Measurements from ENCODE around the gene COBL. TPM values are rescaled to one million over a fixed set of nuclear protein-coding genes. Genes with fewer than 3 reads are reported as not detected.

The COBL gene
- total and polyA plus RNA-seq, 2 of the 8 experiments (the other 6 are each of a cell fraction or from before 2014, with no cell fraction given), result 13.8 to 40.4 TPM

DNA sequence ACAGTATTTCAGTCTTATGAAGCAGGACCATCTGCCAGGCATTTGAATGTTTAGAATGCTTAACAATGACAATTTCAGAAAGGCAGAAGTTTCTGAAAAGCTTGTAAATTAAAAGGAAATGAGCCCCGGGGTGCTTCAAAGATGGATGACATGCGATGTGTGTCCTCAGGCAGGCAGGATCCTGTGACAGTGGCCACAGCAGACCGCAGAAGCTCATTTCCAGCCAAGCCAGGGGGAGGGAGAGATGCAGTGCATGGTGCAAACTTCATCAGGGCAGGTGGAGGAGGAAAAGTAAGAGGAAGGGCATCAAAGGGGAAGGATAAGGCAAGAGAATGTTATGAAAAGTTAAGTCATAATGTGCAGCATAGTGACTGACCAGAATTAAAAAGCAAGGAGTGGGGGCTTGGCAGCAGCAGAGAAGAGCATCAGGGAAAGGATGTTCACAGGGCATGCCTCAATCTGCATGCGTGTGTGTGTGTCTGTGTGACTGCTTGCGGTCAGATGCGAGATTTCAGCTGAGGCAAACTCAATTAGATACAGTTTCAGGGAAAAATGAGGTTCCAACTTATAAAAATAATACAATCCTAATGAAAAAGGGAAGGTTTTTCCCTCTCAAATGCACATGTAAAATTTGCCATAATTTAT, 173.7 kb downstream of the COBL start:
- H3K18ac ChIP-seq (ENCODE audit: extremely low read depth, low read length), result no peak overlapping the region
- H3K36me3 ChIP-seq (ENCODE audit: control insufficient read depth in 2 of 4, insufficient read depth in 4 of 4, low read length in 3 of 4), result no peaks in the 10 kb centered on the region
- no peak for TF ChIP-seq CBX8 (IDR thresholded peaks at IDR 0.05; ENCODE audit: borderline replicate concordance, low read depth, low read length)
- TF ChIP-seq SP4 (IDR thresholded peaks at IDR 0.05; ENCODE audit: low read length), result no peak
- TF ChIP-seq PHF8 (conservative IDR thresholded peaks at IDR 0.05; ENCODE audit: low read depth, low read length), result no peak
- no peak overlapping the region for H3K4me3 ChIP-seq (ENCODE audit: extremely low read depth in 1 of 4, insufficient read depth in 2 of 4, low read depth in 3 of 4, low read length in 4 of 4)
- H4K91ac ChIP-seq (replicated peaks; ENCODE audit: insufficient read length, low read length), result peak overlapping the region; percentile 49
- H2BK120ac ChIP-seq (replicated peaks; ENCODE audit: low read depth, low read length), result no peak overlapping the region
- H3K27ac ChIP-seq (ENCODE audit: low read depth, low read length), result no peak overlapping the region
- H2BK20ac ChIP-seq (ENCODE audit: low read length), result no peak overlapping the region
- no peak for FAIRE-seq
- no peak overlapping the region for H3K4me2 ChIP-seq (ENCODE audit: insufficient read depth in 1 of 2, low read depth in 2 of 2, low read length in 2 of 2)
- H3K9ac ChIP-seq (replicated peaks in 1 of 4; ENCODE audit: extremely low read depth in 1 of 4, low read depth in 3 of 4, low read length in 3 of 4), result no peak overlapping the region
- H2AK5ac ChIP-seq (ENCODE audit: low read depth, low read length), result peak overlapping the region; percentile 84; the same call in 1 of the 2 replicates
- H3K56ac ChIP-seq (replicated peaks; ENCODE audit: insufficient read length, low read depth, low read length), result no peak overlapping the region
- H2AFZ ChIP-seq (ENCODE audit: low read length), result no peak overlapping the region
- peaks cover 0 to 2% of the 10 kb centered on the region in 2 experiments for H4K20me1 ChIP-seq (replicated peaks in 1 of 2; ENCODE audit: control insufficient read depth in 1 of 2, insufficient read depth in 2 of 2, low read length in 2 of 2)
- no peak overlapping the region for H3K23ac ChIP-seq (ENCODE audit: insufficient read length)
- no peak overlapping the region for H4K5ac ChIP-seq (ENCODE audit: insufficient read length, low read depth, low read length)
- 79% methylated on average over 6 of the region's 6 CpGs; no CpG with 5 or more reads in 1 of the 2 experiments for WGBS, 2 experiments (ENCODE audit: extremely low coverage in 1 of 2, insufficient coverage in 1 of 2, insufficient read length in 1 of 2, insufficient replicate concordance in 2 of 2, low coverage in 1 of 2, low lambda C conversion rate in 2 of 2, missing lambda C conversion rate in 1 of 2)
- no peak overlapping the region for H2BK15ac ChIP-seq (ENCODE audit: low read length)
- H2BK5ac ChIP-seq (ENCODE audit: low read depth, low read length), result peak overlapping the region; percentile 82; the same call in 1 of the 2 replicates
- no peaks in the 10 kb centered on the region for H3K27me3 ChIP-seq (replicated peaks in 1 of 4; ENCODE audit: control insufficient read depth in 3 of 4, extremely low read depth in 1 of 4, insufficient read depth in 3 of 4, low read length in 3 of 4)
- H3K9me3 ChIP-seq (ENCODE audit: insufficient read depth in 2 of 2, low read depth in 1 of 2, low read length in 1 of 2), result no peaks in the 10 kb centered on the region
- no peak overlapping the region; the same call in 1 of the 2 replicates for H2BK12ac ChIP-seq (ENCODE audit: low read depth, low read length)
- peaks cover 0 to 7% of the 10 kb centered on the region in 2 experiments; a peak in 1 of 4 replicates for H3K79me2 ChIP-seq (ENCODE audit: control insufficient read depth in 1 of 2, insufficient read depth in 2 of 2, low read length in 2 of 2)
- H4K8ac ChIP-seq (ENCODE audit: extremely low read depth, insufficient read depth, low read length), result no peak overlapping the region
- CTCF ChIA-PET (ENCODE audit: partially characterized antibody), result interaction anchor here (0.8 to 6.1 kb wide), 19 partner anchors 9 to 724 kb away, joined by 3 to 76 read pairs (median 4); no protein-coding TSS in a partner anchor
- POLR2A ChIA-PET (ENCODE audit: partially characterized antibody), result interaction anchor here (1.3 kb wide), 1 partner anchor 11 kb away, joined by 3 read pairs; no protein-coding TSS in a partner anchor
- no peaks in the 10 kb centered on the region for H3K23me2 ChIP-seq (ENCODE audit: low read depth, low read length)
- no peaks in the 10 kb centered on the region; the same call in 1 of the 2 replicates for H3K79me1 ChIP-seq (ENCODE audit: low read depth, low read length)
- peak in 1 of 2 experiments; percentile 39 for DNase-seq (ENCODE audit: low read depth in 1 of 2, low spot score in 2 of 2)
- H3K4me1 ChIP-seq (replicated peaks in 1 of 4; ENCODE audit: control insufficient read depth in 3 of 4, insufficient read depth in 4 of 4, low read length in 3 of 4), result peaks cover 5 to 14% (median 8%) of the 10 kb centered on the region in 4 experiments
- no peak overlapping the region for H3K14ac ChIP-seq (ENCODE audit: insufficient read length)
- peak overlapping the region; percentile 9 for H3K4ac ChIP-seq (replicated peaks; ENCODE audit: insufficient read length, low read depth, low read length)
